CD4-positive, alpha-beta T cell (primary cell): ENCODE measurements around the gene ATP5MC3. TPM values are rescaled to one million over a fixed set of nuclear protein-coding genes. Genes with fewer than 3 reads are reported as not detected.

Experiments used
- ATAC-seq: fragments of 200-7000 bp; cut with Tn5 transposase; one replicate; pipeline ENCODE4 v1.10.0; 2022; ENCODE audit warnings: mild to moderate bottlenecking; ENCODE audit not compliant: poor library complexity
- CTCF ChIA-PET: fragments of 350-600 bp; sonication (Branson Sonifier 250); formaldehyde crosslinking; loops from one replicate; lab custom pipeline; 2021; ENCODE audit warnings: antibody characterized with exemption, inconsistent platforms; lab: Charles Lee
- POLR2A ChIA-PET: fragments of 350-600 bp; sonication (Branson Sonifier 250); formaldehyde crosslinking; loops from one replicate; lab custom pipeline; 2021; ENCODE audit warnings: antibody characterized with exemption, inconsistent platforms; lab: Charles Lee
- DNase-seq, 14 experiments: peaks; one replicate each; pipeline ENCODE4 v3.0.0-alpha.2; 2013 to 2020; ENCODE audit warnings: mixed read lengths in 2 of 14
- H3K27ac ChIP-seq, 2 donors: one replicate each; pipeline versions ENCODE4 v1.5.1 to v1.7.0; 2013; ENCODE audit warnings: low read length in 2 of 2, low read depth in 1 of 2, mild to moderate bottlenecking in 1 of 2
- H3K27me3 ChIP-seq, 2 experiments: 1 replicate in 1 of 2; 2 replicates in 1 of 2; pipeline versions ENCODE4 v1.6.1 to v1.7.0; 2013; ENCODE audit warnings: low read length in 2 of 2, control low read depth in 1 of 2, mild to moderate bottlenecking in 1 of 2, moderate library complexity in 1 of 2; ENCODE audit not compliant: insufficient read depth in 2 of 2, control insufficient read depth in 1 of 2
- H3K36me3 ChIP-seq: one replicate; pipeline ENCODE4 v1.6.1; 2013; ENCODE audit warnings: low read length, control low read depth; ENCODE audit not compliant: insufficient read depth
- H3K4me1 ChIP-seq: one replicate; pipeline ENCODE4 v1.6.1; 2013; ENCODE audit warnings: low read length, control low read depth; ENCODE audit not compliant: insufficient read depth
- H3K4me3 ChIP-seq: one replicate; pipeline ENCODE4 v1.5.1; 2013; ENCODE audit warnings: mild to moderate bottlenecking, low read length, moderate library complexity
- H3K9me3 ChIP-seq, 2 experiments: 1 replicate in 1 of 2; 2 replicates in 1 of 2; pipeline versions ENCODE4 v1.6.1 to v1.7.0; 2013; ENCODE audit warnings: low read length in 2 of 2, mild to moderate bottlenecking in 2 of 2, control low read depth in 1 of 2, moderate library complexity in 1 of 2; ENCODE audit not compliant: control insufficient read depth in 1 of 2, insufficient read depth in 1 of 2
- H3K27ac Mint-ChIP-seq: one replicate; pipeline ENCODE4 v1.8.0; 2020; ENCODE audit warnings: mixed read lengths
- H3K27me3 Mint-ChIP-seq: one replicate; pipeline ENCODE4 v1.8.0; 2021; ENCODE audit warnings: mixed read lengths
- H3K36me3 Mint-ChIP-seq: one replicate; pipeline ENCODE4 v1.8.0; 2021; ENCODE audit warnings: low read depth, mixed read lengths
- H3K4me1 Mint-ChIP-seq: one replicate; pipeline ENCODE4 v1.8.0; 2021; ENCODE audit warnings: low read depth, mixed read lengths
- H3K4me3 Mint-ChIP-seq: one replicate; pipeline ENCODE4 v1.8.0; 2020; ENCODE audit warnings: mild to moderate bottlenecking, mixed read lengths
- H3K9me3 Mint-ChIP-seq: one replicate; pipeline ENCODE4 v1.8.0; 2020; ENCODE audit warnings: mixed read lengths
- intact Hi-C, 2 experiments: fragments of 100-400 bp; cut with DNase I in 1 of 2; cut with micrococcal nuclease in 1 of 2; formaldehyde crosslinking; loops; one replicate each; pipeline versions ENCODE4 v1.15.1 to v1.9.0; 2023 to 2025; cut with DNase I, micrococcal nuclease
- total RNA-seq, 174 experiments: library from RNA in 2 of 174; stranded (reverse) in 2 of 174; gene quantifications; one replicate each; pipeline ENCODE4 v1.2.3 and lab custom pipeline; 2021 to 2026
- TF ChIP-seq, protein P1 (sequence below): fragments of 200-600 bp; IDR thresholded peaks from one replicate; pipeline ENCODE4 v1.8.0; 2022; ENCODE audit warnings: antibody characterized with exemption, mild to moderate bottlenecking

The ATP5MC3 gene
- total RNA-seq, 2 experiments from 2014 or later = 79.5 to 81.6 TPM

DNA sequence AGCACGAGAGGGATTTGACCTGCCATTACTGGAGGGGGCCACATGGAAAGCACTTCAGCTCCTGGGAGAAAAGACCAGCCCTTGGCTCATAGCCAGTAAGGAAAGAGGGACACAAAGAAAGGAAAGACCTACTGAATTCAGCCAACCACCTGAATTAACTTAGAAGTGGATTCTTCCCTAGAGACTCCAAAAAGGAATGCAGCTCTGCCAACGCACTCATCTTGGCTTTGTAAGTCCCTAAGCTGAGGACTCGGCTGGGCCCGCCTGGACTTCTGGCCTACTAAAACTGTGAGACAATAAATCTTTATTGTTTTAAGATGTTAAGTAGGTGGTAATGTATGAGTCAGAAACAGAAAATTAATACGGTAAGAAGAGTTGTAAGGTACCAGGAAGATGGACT is 25.0 kb downstream of the ATP5MC3 start:
- TF ChIP-seq, protein P1, sequence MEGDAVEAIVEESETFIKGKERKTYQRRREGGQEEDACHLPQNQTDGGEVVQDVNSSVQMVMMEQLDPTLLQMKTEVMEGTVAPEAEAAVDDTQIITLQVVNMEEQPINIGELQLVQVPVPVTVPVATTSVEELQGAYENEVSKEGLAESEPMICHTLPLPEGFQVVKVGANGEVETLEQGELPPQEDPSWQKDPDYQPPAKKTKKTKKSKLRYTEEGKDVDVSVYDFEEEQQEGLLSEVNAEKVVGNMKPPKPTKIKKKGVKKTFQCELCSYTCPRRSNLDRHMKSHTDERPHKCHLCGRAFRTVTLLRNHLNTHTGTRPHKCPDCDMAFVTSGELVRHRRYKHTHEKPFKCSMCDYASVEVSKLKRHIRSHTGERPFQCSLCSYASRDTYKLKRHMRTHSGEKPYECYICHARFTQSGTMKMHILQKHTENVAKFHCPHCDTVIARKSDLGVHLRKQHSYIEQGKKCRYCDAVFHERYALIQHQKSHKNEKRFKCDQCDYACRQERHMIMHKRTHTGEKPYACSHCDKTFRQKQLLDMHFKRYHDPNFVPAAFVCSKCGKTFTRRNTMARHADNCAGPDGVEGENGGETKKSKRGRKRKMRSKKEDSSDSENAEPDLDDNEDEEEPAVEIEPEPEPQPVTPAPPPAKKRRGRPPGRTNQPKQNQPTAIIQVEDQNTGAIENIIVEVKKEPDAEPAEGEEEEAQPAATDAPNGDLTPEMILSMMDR = no peak
- Mint-ChIP-seq H3K27me3 (no peaks in the 10 kb centered on the region), H3K9me3 (no peaks in the 10 kb centered on the region), H3K4me1 (peaks cover 65% of the 10 kb centered on the region), H3K36me3 (peaks cover 26% of the 10 kb centered on the region), H3K27ac (no peak overlapping the region), H3K4me3 (no peak overlapping the region)
- H3K9me3 ChIP-seq = no peaks in the 10 kb centered on the region
- H3K4me3 ChIP-seq = no peak overlapping the region
- DNase-seq (no peak), ATAC-seq (no peak)
- no peaks in the 10 kb centered on the region for H3K27me3 ChIP-seq
- intact Hi-C loops = no loop called here
- ChIA-PET POLR2A (no interaction called here), CTCF (no interaction called here)
- peaks cover 7% of the 10 kb centered on the region for H3K4me1 ChIP-seq
- H3K27ac ChIP-seq = no peak overlapping the region
- H3K36me3 ChIP-seq = no peaks in the 10 kb centered on the region

DNA sequence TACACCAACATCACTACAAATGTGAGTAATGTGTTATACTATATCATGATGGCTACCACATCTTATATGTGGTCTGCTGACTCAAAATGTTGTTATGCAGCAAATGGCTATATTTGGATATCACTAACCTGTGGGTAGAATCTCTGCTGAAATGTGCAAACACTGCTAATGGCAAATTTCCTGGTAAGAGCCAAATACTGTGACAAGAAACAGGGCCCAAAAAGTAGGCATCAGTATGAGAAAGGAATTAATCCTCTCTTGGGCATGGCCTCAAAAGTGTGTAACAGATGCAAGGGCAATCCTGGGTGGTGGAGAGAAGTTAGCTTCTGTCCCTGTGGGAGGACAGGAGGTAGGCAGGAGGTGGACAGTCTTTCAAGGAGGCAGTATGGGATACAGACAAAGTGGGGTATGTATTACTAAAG is 26.8 kb downstream of the ATP5MC3 start:
- DNase-seq (no peak), ATAC-seq (peak; percentile 17)
- POLR2A ChIA-PET = no interaction called here
- intact Hi-C loops = loop anchor here in 1 of 2 experiments (5.0 kb wide), 1 partner anchor 48 kb away; no protein-coding TSS in a partner anchor
- peaks cover 3% of the 10 kb centered on the region for H3K36me3 ChIP-seq
- Mint-ChIP-seq H3K4me3 (no peak overlapping the region), H3K27me3 (no peaks in the 10 kb centered on the region), H3K4me1 (peaks cover 57% of the 10 kb centered on the region), H3K27ac (no peak overlapping the region), H3K36me3 (peaks cover 24% of the 10 kb centered on the region), H3K9me3 (no peaks in the 10 kb centered on the region)
- TF ChIP-seq, protein P1 = no peak
- H3K27ac ChIP-seq = no peak overlapping the region
- no peaks in the 10 kb centered on the region for H3K27me3 ChIP-seq
- no peaks in the 10 kb centered on the region for H3K9me3 ChIP-seq
- CTCF ChIA-PET = no interaction called here
- no peaks in the 10 kb centered on the region for H3K4me1 ChIP-seq
- H3K4me3 ChIP-seq = no peak overlapping the region

DNA sequence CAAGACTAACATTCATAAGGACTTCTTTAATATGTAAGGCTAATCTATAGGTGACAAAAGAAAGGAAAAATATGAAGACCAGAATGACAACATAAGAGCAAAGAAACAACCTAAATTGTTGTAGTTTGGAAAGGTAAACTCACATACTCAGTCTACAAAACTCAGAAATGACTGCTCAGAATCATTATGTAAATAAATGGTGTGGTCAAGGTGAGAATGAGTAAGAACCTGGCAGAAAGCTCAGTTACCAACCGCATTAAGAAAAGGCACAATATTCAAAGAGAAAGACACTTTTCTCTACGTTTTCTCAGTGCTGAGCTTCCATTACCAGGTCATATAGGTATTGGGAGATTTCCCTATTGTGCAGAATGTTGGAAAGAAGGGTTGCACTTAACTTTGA is 29.3 kb downstream of the ATP5MC3 start:
- TF ChIP-seq, protein P1 = no peak
- H3K4me1 Mint-ChIP-seq = peaks cover 72% of the 10 kb centered on the region
- DNase-seq (no peak), ATAC-seq (no peak)
- no peak overlapping the region for H3K4me3 ChIP-seq
- H3K27ac ChIP-seq = no peak overlapping the region
- CTCF ChIA-PET = interaction anchor here (2.7 kb wide), 1 partner anchor 12 kb away, joined by 8 read pairs; no protein-coding TSS in a partner anchor
- H3K9me3 Mint-ChIP-seq = no peaks in the 10 kb centered on the region
- H3K27me3 ChIP-seq = no peaks in the 10 kb centered on the region
- no peaks in the 10 kb centered on the region for H3K4me1 ChIP-seq
- no peak overlapping the region for H3K4me3 Mint-ChIP-seq
- POLR2A ChIA-PET = no interaction called here
- H3K27me3 Mint-ChIP-seq = no peaks in the 10 kb centered on the region
- peaks cover 16% of the 10 kb centered on the region for H3K36me3 ChIP-seq
- H3K36me3 Mint-ChIP-seq = peaks cover 42% of the 10 kb centered on the region
- intact Hi-C loops = loop anchor here in 1 of 2 experiments (5.0 kb wide), 1 partner anchor 50 kb away; no protein-coding TSS in a partner anchor
- no peaks in the 10 kb centered on the region for H3K9me3 ChIP-seq
- H3K27ac Mint-ChIP-seq = no peak overlapping the region
